Stimulated activated CD4-positive, alpha-beta T cell treated with anti-CD3 and anti-CD28 coated beads, Interleukin-2, amount 100 ng/mL, for 4 hours (primary cell): ENCODE results near the gene MED9.
"Not testable (repeated sequence)": the region's sequence is repeated elsewhere in the genome, so short reads cannot be mapped to it uniquely, and the experiment has no call there.

ENCODE experiments used
- DNase-seq: peaks from one replicate; pipeline ENCODE4 v3.0.0-alpha.2; 2020; ENCODE audit warnings: low read depth

MED9 gene

GRCh38 chr17:17455173-17455572 lies 21.6 kb upstream of the MED9 start:
- DNase-seq = no peak

GRCh38 chr17:17456251-17456650 lies 20.5 kb upstream of the MED9 start:
- DNase-seq = no peak

- no peak for DNase-seq
These were observed 19.1 kb upstream of the MED9 start for GRCh38 chr17:17457680-17458079.

- DNase-seq = no peak
These were observed 16.8 kb upstream of the MED9 start for GRCh38 chr17:17460038-17460437.

GRCh38 chr17:17462048-17462824 lies 14.6 kb upstream of the MED9 start:
- no peak for DNase-seq

- DNase-seq = no peak
These were observed 13.0 kb upstream of the MED9 start for GRCh38 chr17:17463821-17464220.

- DNase-seq = not testable (repeated sequence)
These were observed 10.9 kb upstream of the MED9 start for GRCh38 chr17:17465878-17466277.

- DNase-seq = no peak
These were observed 10.3 kb upstream of the MED9 start for GRCh38 chr17:17466511-17466910.

GRCh38 chr17:17467016-17467415 lies 9.8 kb upstream of the MED9 start:
- DNase-seq = no peak

GRCh38 chr17:17467720-17468119 lies 9.1 kb upstream of the MED9 start:
- DNase-seq = no peak

- no peak for DNase-seq
These were observed 8.4 kb upstream of the MED9 start for GRCh38 chr17:17468217-17469010.

- DNase-seq = no peak
These were observed 7.4 kb upstream of the MED9 start for GRCh38 chr17:17469358-17469757.

- DNase-seq = no peak
These were observed 6.8 kb upstream of the MED9 start for GRCh38 chr17:17469996-17470395.

- no peak for DNase-seq
These were observed 4.4 kb upstream of the MED9 start for GRCh38 chr17:17472333-17472920.

- no peak for DNase-seq
These were observed 2.5 kb upstream of the MED9 start for GRCh38 chr17:17474341-17474740.

GRCh38 chr17:17479209-17479608 lies 2.4 kb downstream of the MED9 start:
- DNase-seq = no peak

GRCh38 chr17:17480593-17481148 lies 3.9 kb downstream of the MED9 start:
- DNase-seq = no peak

- DNase-seq = no peak
These were observed 5.1 kb downstream of the MED9 start for GRCh38 chr17:17481860-17482259.

GRCh38 chr17:17484451-17484899 lies 7.7 kb downstream of the MED9 start:
- DNase-seq = no peak

- no peak for DNase-seq
These were observed 8.6 kb downstream of the MED9 start for GRCh38 chr17:17485420-17485819.

GRCh38 chr17:17486416-17486815 lies 9.6 kb downstream of the MED9 start:
- not testable (repeated sequence) for DNase-seq

- DNase-seq = no peak
These were observed 11.2 kb downstream of the MED9 start for GRCh38 chr17:17487998-17488397.

GRCh38 chr17:17491031-17491471 lies 14.3 kb downstream of the MED9 start:
- no peak for DNase-seq
